GM12891 (cell line): ENCODE measurements around the gene AMOTL2.

Experiments used
- POLR2A ChIP-seq: IDR thresholded peaks from 2 replicates; pipeline ENCODE4 v1.6.1; 2011; ENCODE audit warnings: low read depth, low read length, control low read depth
- POLR2AphosphoS5 ChIP-seq: IDR thresholded peaks from 2 replicates; pipeline ENCODE4 v1.6.1; 2011; ENCODE audit warnings: low read depth, low read length, control low read depth

DNA sequence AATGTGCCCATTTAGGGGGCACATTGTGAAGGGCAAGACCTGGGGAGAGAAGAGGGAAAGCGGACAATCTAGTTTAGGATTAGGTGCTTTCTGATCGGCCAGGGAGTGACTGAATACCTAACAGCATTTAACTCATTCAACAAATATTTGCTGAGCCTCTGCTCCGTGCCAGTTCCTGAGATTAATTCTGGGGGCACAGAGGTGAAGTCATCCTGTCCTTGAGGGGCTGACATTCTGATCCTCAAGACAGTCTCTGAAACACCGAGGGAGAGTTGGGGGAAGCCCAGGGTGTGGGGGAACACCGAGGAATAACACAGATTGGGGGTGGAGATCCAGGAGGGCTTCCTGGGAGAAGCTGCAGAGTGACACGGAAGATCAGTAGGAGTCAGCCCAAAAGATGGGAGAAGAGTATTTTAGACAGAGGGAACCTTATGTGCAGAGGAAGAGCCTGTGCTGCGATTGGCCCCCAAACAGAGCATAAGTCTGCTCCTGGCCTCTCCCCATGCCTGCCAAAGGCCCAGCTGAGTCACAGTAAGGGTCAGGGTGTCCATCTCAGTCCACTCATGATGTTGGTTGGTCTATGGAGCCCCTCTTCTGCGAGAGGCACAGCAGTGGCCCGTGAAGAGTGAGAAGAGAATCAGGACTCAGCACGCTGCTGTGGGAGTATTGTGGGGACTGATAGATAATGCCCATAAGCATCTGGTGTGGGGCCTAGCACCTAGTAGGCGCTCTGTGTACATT lies 60.2 kb downstream of the AMOTL2 start:
- no peak for TF ChIP-seq POLR2AphosphoS5
- TF ChIP-seq POLR2A = no peak
